ENCODE results near the gene SMARCC2.

SMARCC2 gene

DNA sequence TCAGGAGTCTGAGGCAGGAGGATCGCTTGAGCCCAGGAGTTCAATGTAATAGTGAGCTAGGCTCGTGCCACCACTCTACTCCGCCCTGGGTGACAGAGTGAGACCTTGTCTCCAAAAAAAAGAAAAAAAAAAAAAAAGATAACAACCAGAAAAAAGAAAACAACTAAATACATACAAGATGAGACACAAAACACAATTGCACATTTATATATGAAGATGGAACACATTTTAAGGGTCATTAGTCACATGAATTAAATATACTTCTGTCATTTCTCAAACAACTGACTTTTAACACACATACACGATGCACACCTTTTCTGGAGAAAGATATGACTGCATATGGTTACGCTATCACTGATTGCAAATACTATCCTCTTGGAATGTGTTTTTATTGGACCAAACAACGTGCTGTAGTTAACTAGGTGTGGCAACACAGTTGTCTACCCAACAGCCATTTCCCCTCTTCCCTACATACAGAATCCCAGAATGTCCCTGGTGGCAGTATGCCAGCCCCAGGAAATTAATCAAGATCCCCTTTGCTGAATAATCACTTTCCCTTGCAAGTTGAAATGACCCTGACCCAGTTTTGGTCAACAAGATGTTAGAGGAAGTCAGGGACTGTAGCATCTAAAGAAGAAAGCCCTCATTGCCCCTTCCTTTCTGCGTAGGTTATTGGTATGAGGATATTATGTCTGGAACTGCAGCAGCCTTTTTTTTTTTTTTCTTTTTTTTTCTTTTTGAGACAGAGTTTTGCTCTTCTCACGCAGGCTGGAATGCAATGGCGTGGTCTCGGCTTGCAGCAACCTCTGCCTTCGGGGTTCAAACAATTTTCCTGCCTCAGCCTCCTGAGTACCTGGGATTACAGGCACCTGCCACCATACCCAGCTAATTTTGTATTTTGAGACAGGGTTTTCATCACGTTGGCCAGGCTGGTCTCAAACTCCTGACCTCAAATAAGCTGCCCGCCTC is 42.5 kb downstream of the SMARCC2 start:
- DNase-seq, result no peak

DNA sequence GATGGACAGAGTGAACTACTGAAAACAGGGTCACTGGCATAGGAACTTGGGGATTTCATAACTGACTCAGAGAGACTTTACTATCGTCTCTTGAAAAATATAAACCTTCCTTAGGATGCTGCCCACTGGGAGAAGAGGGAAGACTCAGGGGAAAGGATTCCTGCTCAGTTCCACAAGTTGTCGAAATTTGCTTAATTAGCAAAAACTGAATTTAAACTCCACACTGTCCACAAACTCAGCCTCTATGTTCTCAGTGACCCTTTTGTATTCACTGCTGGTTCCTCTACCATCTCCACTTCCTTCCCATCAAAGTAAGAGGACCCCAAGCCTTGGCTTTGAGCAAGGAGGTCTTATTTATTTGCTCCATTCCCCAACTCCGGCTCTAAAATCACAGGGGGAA is 44.1 kb downstream of the SMARCC2 start:
- no peak for DNase-seq

DNA sequence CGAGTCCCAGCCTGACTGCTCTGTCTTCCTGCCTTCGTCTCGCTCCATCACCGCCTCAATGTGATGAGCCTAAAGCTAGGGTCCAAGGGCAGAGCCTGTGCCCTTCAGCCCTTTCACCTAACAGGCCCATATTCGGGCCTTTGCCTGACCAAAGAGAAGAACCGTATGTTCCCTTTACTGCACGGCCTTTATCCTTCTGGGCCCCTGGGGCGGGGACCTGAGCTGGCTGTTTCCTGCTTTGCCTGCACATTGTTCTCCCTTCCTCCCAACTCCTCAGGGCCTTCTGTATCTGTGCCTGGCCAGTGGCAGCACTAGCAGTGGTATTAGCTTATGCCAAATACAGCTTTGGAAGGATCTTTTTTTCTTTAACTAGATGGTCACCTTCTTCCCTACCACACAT is 45.4 kb downstream of the SMARCC2 start:
- no peak for DNase-seq

DNA sequence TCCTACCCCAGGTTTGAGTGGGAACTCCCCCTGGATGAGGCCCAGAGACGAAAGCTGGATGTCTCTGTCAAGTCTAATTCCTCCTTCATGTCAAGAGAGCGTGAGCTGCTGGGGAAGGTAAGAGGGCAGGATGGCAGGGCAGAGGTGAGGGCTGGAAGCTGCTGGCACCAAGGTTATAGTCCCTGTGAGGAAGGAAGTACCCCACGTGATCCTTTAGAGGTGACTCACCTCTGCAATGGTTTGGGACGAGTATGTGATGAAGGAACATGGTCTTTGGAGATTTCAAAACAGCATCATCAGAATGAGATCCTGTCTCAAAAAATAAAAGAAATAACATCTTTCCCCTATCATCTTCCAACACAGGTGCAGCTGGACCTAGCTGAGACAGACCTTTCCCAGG is 46.1 kb downstream of the SMARCC2 start:
- no peak for DNase-seq

DNA sequence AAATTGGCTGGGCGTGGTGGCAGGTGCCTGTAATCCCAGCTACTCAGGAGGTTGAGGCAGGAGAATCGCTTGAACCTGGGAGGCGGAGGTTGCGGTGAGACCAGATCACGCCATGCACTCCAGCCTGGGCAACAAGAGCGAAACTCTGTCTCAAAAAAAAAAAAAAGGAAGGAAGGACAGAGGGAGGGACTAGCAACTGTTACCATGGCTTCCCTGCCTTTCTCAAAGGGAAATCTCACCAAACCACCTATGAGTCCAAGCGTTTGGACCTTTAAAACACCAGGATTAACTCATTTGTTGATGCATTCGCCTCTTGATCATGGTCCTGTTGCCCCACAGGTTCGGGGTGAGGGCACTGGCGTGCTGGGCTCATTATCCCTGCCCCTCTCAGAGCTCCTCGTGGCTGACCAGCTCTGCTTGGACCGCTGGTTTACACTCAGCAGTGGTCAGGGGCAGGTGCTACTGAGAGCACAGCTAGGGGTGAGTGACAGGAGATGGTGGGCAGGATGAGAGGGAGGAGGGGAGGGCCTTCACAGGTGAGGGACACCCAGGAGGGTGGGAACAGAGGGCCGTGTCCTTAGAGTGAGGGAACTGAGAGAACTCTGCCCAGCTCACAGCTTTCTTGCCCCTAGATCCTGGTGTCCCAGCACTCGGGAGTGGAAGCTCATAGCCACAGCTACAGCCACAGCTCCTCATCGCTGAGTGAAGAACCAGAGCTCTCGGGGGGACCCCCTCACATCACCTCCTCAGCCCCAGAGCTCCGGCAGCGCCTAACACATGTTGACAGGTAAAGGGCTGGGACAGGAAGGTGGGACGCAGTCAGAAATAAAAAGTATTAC is 47.1 kb downstream of the SMARCC2 start:
- no peak for DNase-seq

DNA sequence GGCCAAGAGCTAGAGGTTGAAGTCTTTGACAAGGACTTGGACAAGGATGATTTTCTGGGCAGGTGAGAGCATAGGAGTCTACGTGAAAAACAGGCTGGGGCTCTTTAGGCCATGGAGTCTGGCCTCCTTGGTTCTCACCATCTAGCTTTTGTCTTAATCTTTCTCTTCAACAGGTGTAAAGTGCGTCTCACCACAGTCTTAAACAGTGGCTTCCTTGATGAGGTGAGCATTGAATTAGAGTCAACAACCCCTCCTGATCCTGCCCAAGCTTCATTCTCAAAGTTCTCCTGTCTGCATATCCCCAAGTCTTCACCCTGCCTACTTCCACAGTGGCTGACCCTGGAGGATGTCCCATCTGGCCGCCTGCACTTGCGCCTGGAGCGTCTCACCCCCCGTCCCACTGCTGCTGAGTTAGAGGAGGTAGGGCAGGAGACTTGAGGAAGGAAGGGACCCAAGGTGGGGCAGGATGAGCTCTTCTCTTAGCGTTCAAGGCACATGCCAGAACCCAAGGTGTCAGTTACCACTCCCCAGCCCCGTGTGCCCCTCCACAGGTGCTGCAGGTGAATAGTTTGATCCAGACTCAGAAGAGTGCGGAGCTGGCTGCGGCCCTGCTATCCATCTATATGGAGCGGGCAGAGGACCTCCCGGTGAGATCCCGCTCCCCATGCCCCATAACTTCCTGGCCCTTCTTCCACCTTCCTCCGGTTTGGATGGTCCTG is 51.3 kb downstream of the SMARCC2 start:
- DNase-seq, result no peak

DNA sequence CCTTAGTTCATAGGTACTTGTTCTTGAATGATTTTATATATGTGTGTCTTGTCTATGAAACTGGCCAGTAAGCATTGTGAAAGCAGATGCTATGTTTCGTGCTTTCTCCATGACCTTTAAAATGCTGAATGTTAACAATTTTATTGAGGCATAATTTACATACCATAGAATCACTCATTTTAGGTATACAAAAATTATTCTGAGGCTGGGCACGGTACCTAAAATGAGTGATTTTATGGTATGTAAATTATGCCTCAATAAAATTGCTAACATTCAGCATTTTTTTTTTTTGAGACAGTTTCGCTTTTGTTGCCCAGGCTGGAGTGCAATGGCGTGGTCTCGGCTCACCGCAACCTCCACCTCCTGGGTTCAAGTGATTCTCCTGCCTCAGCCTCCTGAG is 54.4 kb downstream of the SMARCC2 start:
- no peak for DNase-seq

DNA sequence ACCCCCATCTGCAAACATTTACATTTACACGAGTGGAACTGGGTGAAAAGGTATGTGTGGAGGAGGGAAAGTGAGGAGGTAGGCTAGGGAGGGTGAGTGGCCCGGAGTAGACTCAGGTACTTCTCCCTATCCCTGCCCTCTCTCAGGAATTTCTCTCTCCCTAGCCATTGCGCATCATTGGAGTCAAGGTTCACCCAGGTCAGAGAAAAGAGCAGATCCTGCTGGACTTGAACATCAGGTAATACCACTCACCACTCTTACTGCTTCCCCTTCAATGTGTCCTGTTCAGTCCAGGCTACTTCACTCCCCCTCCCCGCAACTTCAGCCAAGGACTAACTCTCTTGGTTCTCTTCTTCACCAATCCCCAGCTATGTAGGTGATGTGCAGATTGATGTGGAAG is 58.4 kb downstream of the SMARCC2 start:
- DNase-seq, result no peak

DNA sequence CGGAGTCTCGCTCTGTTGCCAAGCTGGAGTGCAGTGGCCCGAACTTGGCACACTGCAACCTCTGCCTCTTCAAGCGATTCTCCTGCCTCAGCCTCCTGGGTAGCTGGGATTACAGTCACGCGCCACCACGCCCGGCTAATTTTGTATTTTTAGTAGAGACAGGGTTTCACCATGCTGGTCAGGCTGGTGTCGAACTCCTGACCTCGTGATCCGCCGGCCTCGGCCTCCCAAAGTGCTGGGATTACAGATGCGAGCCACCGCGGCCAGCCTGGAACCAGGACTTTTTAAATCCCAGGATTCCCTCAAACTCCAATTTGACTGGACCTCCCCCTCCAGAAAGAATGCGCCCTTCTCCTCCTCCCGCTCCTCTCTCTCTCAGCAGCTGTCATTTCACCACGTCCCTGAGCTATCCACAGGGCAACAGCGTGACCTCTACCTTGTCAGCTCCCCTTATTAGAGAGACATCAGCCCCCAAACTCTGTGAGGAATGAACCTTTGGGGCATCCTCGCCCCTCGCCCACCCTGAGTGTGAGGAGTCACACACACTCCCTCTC is 59.3 kb downstream of the SMARCC2 start:
- no peak for DNase-seq

DNA sequence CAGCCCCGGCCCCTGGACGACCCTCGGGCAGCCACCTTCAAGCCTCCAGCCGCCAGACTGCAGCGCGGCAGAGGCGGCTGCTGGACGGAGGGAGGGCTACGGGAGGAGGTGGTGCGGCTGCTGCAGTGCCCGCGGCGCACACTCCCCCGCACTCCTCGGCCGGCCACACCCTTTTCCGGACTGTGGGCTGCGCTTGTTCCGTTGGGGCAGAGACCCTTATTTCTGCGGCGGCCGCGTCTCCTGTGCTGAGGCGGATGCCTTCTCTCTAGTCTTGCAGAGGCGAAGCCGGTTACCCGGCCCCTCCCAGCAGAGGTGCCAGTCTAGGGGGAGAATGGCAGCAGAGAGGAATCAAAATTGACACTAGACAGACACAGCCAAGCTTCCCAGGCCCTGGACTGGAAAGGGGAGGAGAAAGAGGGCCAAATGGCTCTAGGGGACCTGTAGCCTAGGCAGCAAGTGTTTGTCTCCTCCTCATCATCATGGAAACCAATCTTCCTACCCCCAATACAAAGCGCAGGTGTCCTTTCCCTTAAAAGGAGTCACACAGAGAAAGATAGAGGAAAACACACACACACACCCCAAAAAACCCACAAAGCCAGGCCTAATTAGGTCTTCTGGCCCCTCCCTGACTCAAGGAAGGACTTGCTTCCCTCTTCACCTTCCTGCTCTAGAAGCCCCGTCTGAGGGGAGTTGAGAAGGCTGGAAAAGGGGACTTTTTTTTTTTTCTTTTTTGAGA is 59.9 kb downstream of the SMARCC2 start:
- peak; percentile 37 for DNase-seq

DNA sequence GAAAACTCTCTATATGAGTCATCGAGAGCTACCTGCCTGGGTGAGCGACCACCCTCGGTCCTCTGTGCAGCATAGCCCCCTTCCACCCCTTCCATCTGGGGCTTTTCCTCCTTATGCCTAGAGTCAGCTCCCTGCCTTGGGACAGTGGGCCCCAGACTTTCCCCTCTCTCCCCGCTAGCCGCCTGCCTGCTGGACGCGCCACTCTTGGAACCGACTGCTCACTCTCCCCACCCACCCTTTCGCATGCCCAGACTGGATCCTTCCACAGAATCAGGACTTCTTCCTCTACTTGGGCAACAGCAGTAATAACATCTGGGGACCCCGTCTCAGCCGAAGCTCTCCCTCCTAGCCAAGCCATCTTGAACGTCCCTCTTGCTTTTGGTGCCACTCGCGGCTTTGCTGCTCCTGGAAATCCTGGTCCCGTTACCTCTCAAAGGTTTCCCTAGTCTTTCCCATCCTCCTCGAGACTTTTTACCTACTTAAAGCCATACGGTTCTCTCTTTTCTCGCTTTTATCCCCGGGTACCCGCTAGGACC is 60.5 kb downstream of the SMARCC2 start:
- no peak for DNase-seq

DNA sequence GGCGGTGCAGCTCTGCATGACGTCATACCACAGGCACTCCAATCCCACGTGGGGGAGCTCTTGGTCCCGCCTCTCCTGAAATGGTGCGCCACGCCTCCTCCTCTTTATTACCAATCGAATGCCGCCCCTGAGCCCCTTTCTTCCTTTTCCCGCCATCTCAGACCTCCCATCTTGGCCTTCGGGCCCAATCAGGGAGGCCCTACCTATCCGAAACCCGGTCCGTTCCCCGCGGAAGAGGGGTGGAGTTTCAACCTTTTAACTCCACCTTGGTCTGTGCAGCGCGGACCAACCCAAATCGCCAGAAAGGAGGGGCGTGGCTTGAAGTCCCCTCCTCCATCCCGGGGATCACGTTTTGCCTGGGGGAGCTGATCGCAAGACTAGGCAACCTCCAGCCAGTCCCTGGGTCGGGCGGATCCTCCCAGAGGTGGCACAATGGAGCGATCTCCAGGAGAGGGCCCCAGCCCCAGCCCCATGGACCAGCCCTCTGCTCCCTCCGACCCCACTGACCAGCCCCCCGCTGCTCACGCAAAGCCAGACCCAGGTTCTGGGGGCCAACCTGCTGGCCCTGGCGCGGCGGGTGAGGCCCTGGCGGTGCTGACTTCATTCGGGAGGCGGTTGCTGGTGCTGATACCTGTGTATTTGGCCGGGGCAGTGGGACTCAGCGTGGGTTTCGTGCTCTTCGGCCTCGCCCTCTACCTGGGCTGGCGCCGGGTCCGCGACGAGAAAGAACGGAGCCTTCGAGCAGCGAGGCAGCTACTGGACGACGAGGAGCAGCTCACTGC is 61.2 kb downstream of the SMARCC2 start, which contains the start of gene ESYT1:
Gene ESYT1 (plus strand): TSS at position 380 of the 782 bp plus-strand sequence. CDS start 53 bp downstream, at position 433.
- peak; percentile 95 for DNase-seq

DNA sequence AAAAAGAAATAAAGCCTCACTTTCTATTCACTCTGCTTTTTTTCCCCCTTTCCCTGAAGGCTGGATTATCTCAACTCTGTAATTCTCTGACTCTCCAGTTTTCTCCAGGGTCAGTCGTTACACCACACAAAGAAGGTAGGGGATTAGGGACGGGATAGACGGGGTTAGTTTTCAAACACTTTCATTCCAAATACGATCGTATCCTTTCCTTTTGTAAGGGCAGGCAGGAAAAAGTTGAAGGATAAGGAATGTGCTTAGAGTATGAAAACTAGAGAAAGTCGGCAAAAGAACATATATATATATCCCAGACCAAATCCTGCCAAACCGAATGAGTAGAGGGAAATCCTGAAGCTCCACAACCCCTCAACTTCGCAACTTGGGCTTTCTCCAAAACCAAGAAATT is 61.8 kb downstream of the SMARCC2 start:
- no peak for DNase-seq

DNA sequence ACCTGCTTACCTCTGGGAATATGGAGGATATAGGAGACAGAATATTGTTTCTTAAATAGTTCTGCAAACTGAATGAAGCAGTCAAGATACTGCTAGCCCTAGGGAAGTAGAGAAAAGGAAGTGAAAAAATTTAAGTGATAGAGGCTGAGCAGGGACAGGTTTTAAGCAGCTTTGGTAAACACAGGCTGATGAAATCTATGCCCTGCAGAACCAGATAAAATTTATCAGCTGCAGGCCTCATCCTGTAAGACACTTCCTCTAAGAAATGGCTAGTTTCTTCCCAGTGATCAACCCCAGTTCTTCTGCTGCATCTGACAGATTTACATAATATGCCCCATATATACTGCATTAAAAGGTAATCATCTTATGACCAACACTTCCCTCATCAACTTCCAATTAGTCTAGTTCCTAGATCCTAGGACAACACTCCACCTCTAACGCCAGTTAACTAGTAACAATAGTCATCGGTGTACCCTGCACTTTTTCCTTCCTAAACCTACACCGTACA is 62.5 kb downstream of the SMARCC2 start:
- no peak for DNase-seq

DNA sequence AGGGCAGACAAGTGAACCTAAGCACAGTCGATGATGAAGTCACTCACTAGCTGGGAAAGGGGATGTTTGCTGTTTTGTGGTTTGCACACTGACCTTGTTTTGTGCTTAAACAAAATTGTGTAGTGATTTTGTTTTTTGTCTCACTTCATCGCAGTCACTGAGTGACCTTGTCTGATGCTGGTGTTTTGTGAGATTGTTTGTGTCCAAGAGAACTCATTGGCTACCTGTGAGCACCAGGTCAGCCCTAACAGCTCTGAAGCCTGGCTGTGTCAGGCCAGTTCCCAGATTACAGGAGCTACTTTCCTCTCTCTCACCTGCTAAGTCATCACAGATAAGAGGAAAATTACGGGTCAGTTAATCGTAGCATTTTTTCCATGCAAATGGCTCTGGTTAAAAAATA is 65.2 kb downstream of the SMARCC2 start:
- DNase-seq, result no peak

DNA sequence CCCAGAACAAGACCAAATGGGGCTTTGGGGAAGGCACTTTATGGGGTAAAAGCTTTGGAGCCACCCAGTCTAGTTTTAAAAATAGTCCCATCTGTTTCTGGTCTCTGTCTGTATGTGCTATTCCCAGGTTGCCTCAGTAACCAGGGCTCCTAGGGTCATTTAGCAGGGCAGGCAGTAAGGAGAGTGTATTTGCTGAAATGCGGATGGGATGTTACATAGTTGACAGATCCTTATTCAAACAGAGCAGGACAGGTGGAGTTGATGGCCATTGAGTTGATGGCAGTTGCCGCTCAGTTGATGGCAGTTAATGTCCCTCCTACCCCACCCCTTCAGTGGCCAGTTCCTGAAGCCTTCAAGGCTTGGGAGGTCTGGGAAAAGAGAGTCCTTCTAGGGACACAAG is 66.6 kb downstream of the SMARCC2 start:
- DNase-seq, result no peak

DNA sequence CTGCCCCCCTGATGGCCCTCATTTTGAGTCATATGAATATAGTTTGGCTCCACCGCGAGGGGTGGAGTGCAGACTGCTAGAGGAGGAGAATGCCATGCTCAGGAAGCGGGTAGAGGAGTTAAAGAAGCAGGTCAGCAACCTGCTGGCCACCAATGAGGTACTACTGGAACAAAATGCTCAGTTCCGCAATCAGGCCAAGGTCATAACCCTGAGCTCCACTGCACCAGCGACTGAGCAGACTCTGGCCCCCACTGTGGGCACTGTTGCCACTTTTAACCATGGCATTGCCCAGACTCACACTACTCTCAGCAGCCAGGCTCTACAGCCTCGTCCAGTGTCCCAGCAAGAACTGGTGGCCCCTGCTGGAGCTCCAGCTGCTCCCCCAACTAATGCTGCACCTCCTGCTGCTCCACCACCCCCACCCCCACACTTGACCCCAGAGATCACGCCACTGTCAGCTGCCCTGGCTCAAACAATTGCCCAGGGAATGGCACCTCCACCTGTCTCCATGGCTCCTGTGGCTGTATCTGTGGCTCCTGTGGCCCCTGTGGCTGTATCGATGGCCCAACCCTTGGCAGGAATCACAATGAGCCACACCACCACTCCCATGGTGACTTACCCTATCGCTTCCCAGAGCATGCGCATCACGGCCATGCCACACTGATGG is 67.9 kb downstream of the SMARCC2 start:
- no peak for DNase-seq

DNA sequence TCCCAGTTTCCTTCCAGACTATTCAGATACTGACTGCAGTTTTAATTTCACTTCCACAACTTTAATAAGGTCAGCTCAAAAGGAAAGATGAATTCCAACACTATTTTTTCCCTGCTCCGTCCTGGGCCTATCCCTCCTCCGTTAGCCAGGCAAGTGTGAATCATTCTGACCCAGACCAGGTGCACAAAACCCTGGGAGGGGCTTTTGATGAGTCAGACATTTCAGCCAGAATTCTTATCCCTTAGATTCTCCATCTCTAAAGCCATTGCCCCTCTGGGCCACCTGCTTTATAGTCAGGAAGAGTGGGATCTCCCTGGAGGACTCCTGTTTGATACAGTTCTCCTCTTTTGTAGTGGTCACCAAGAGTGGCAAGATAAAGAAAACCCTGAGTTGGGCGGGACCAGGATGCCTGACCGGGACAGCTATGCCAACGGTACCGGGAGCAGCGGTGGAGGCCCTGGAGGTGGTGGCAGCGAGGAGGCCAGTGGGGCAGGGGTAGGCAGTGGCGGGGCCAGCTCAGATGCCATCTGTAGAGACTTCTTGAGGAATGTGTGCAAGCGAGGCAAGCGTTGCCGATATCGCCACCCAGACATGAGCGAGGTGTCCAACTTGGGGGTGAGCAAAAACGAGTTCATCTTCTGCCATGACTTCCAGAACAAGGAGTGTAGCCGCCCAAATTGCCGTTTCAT is 69.0 kb downstream of the SMARCC2 start:
- no peak for DNase-seq

DNA sequence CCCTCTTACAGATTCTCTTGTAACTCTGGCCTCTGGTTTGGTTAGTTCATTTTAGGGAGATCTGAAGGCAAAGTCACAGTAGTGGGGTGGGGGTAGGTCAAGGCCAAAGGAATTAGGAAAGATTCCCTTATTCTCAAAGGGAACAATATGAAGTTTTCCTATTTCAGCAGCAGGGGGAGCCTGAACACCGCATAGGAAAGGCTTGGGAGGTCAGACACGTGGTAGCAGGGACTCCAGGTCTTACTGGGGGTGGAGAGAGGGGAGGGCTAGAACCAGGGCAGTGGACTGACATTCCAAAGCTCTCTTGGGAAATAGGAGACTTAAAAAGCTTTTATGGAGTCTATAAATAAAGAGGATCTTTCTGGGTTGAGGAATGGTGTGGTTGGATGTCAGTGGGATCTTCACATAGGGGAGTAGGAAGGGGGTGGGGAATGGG is 69.9 kb downstream of the SMARCC2 start:
- peak; percentile 56 for DNase-seq

Data from NCI-H2227 treated with DMSO at 0.1 percent for 48 hours (cell line).